B cell (primary cell): ENCODE measurements around the gene FAM111A. TPM values are rescaled to one million over a fixed set of nuclear protein-coding genes. Genes with fewer than 3 reads are reported as not detected.

ENCODE experiments used
- ATAC-seq: fragments of 200-7000 bp; cut with Tn5 transposase; one replicate; pipeline ENCODE4 v1.10.0; 2021; ENCODE audit warnings: low read depth, mild to moderate bottlenecking, moderate number of reproducible peaks, moderate library complexity
- CTCF ChIA-PET: fragments of 350-600 bp; sonication (Branson Sonifier 250); formaldehyde crosslinking; loops from one replicate; lab custom pipeline; 2021; ENCODE audit warnings: antibody characterized with exemption, inconsistent platforms; lab: Charles Lee
- POLR2A ChIA-PET: fragments of 350-600 bp; sonication (Branson Sonifier 250); formaldehyde crosslinking; loops from one replicate; lab custom pipeline; 2021; ENCODE audit warnings: antibody characterized with exemption; lab: Charles Lee
- DNase-seq: peaks from one replicate; pipeline ENCODE4 v3.0.0; 2013
- H2AFZ ChIP-seq: 2 replicates; pipeline ENCODE4 v1.6.1; 2012; ENCODE audit warnings: mild to moderate bottlenecking, low read depth, low read length; ENCODE audit not compliant: insufficient read depth, poor library complexity, severe bottlenecking
- H3K27ac ChIP-seq, 2 donors: 1 replicate in 1 of 2; 2 replicates in 1 of 2; pipeline ENCODE4 v1.5.1; 2012 to 2013; ENCODE audit warnings: low read length in 2 of 2, mild to moderate bottlenecking in 2 of 2, moderate library complexity in 1 of 2
- H3K27me3 ChIP-seq, 4 experiments: fragments of 200-600 bp in 1 of 4; sonication (generic) in 1 of 4; replicated peaks in 1 of 4; 1 replicate in 2 of 4; 2 replicates in 2 of 4; pipeline versions ENCODE4 v1.6.1 to v1.7.0; 2013 to 2016; ENCODE audit warnings: low read length in 3 of 4, mild to moderate bottlenecking in 2 of 4, mixed read lengths in 1 of 4, moderate library complexity in 1 of 4; ENCODE audit not compliant: insufficient read depth in 4 of 4, control insufficient read depth in 3 of 4; ENCODE audit errors: control extremely low read depth in 1 of 4
- H3K36me3 ChIP-seq, 2 experiments: replicated peaks in 1 of 2; 1 replicate in 1 of 2; 2 replicates in 1 of 2; pipeline versions ENCODE4 v1.6.1 to v1.7.1; 2013; ENCODE audit warnings: low read length in 1 of 2; ENCODE audit not compliant: insufficient read depth in 2 of 2, control insufficient read depth in 1 of 2; ENCODE audit errors: control extremely low read depth in 1 of 2, extremely low read depth in 1 of 2
- H3K4me1 ChIP-seq, 2 donors: fragments of 200-600 bp in 1 of 2; sonication (generic) in 1 of 2; 1 replicate in 1 of 2; 2 replicates in 1 of 2; pipeline versions ENCODE4 v1.5.1 to v1.6.1; 2013 to 2017; ENCODE audit warnings: low read length in 2 of 2; ENCODE audit not compliant: control insufficient read depth in 2 of 2, insufficient read depth in 2 of 2
- H3K4me2 ChIP-seq: replicated peaks from 2 replicates; pipeline ENCODE3; 2012; ENCODE audit warnings: mild to moderate bottlenecking, low read depth, low read length; ENCODE audit not compliant: poor library complexity, severe bottlenecking
- H3K4me3 ChIP-seq, 5 experiments: fragments of 200-600 bp in 1 of 5; sonication (generic) in 1 of 5; 1 replicate in 3 of 5; 2 replicates in 2 of 5; pipeline versions ENCODE4 v1.5.1 to v1.7.0; 2011 to 2016; ENCODE audit warnings: low read length in 4 of 5, mild to moderate bottlenecking in 4 of 5, low read depth in 2 of 5, control low read depth in 1 of 5, moderate library complexity in 1 of 5; ENCODE audit not compliant: insufficient read depth in 1 of 5; ENCODE audit errors: control extremely low read depth in 1 of 5, extremely low read depth in 1 of 5
- H3K79me2 ChIP-seq: fragments of 200-600 bp; sonication (generic); one replicate; pipeline ENCODE4 v1.6.0; 2016; ENCODE audit warnings: low read length; ENCODE audit not compliant: control insufficient read depth, insufficient read depth
- H3K9ac ChIP-seq: fragments of 200-600 bp; sonication (generic); 2 replicates; pipeline ENCODE4 v1.6.1; 2017; ENCODE audit warnings: mild to moderate bottlenecking, low read length, moderate library complexity
- H3K9me3 ChIP-seq, 3 donors: one replicate each; pipeline versions ENCODE4 v1.6.1 to v1.7.1; 2013; ENCODE audit warnings: low read length in 2 of 3; ENCODE audit not compliant: control insufficient read depth in 2 of 3, insufficient read depth in 1 of 3; ENCODE audit errors: control extremely low read depth in 1 of 3
- H4K20me1 ChIP-seq: 2 replicates; pipeline ENCODE4 v1.6.0; 2012; ENCODE audit warnings: mild to moderate bottlenecking, low read length; ENCODE audit not compliant: insufficient read depth, control insufficient read depth, poor library complexity, severe bottlenecking
- H3K27ac Mint-ChIP-seq: one replicate; pipeline ENCODE4 v1.8.0; 2021; ENCODE audit warnings: mixed read lengths
- H3K27me3 Mint-ChIP-seq: one replicate; pipeline ENCODE4 v1.8.0; 2021; ENCODE audit warnings: mixed read lengths
- H3K4me1 Mint-ChIP-seq: one replicate; pipeline ENCODE4 v1.8.0; 2021; ENCODE audit warnings: mixed read lengths
- H3K4me3 Mint-ChIP-seq: one replicate; pipeline ENCODE4 v1.8.0; 2021; ENCODE audit warnings: mixed read lengths
- H3K9me3 Mint-ChIP-seq: one replicate; pipeline ENCODE4 v1.8.0; 2022; ENCODE audit warnings: mixed read lengths; ENCODE audit not compliant: insufficient read depth
- CTCF ChIP-seq: fragments of 200-600 bp; IDR thresholded peaks from one replicate; pipeline ENCODE4 v1.8.0; 2022; ENCODE audit warnings: antibody characterized with exemption, mild to moderate bottlenecking
- EZH2 ChIP-seq: IDR thresholded peaks from 2 replicates; pipeline ENCODE4 v1.6.1; 2012; ENCODE audit warnings: borderline replicate concordance, low read depth, mild to moderate bottlenecking, moderate library complexity, low read length; ENCODE audit not compliant: insufficient read depth, poor library complexity, severe bottlenecking
- WGBS: methylation state at CpG from one replicate; pipeline ENCODE4 v1.1.5; 2013; ENCODE audit warnings: missing lambda C conversion rate; ENCODE audit not compliant: insufficient coverage; 5-methylcytosine and 5-hydroxymethylcytosine counted together
- intact Hi-C: fragments of 100-400 bp; cut with micrococcal nuclease; formaldehyde crosslinking; loops from one replicate; pipeline ENCODE4 v1.10.0; 2022
- polyA plus RNA-seq: library from polyadenylated mRNA; depleted of rRNA; stranded (reverse); fragments of >200 nt; gene quantifications from 2 replicates; pipeline ENCODE4 v1.2.3, GENCODE V29; 2012
- total RNA-seq, 2 donors: library from RNA; stranded (reverse); fragments of 120-200 nt in 1 of 2; gene quantifications; 1 replicate in 1 of 2; 2 replicates in 1 of 2; pipeline versions ENCODE4 v1.2.3 to v1.2.4, GENCODE V29; 2013 to 2022

Gene FAM111A
- total and polyA plus RNA-seq, 2 donors (not counting 1 experiment from before 2014, with no cell fraction given) = 57.0 to 120 TPM

- Histone ChIP-seq H4K20me1 (peaks cover 52% of the 10 kb centered on the region), H3K36me3 (peaks cover 2 to 91% of the 10 kb centered on the region in 2 experiments), H2AFZ (no peak overlapping the region), H3K27ac (no peak overlapping the region), H3K9ac (no peak overlapping the region), H3K79me2 (peaks cover 50% of the 10 kb centered on the region), H3K9me3 (no peaks in the 10 kb centered on the region), H3K27me3 (no peaks in the 10 kb centered on the region), H3K4me1 (peaks cover 0 to 2% of the 10 kb centered on the region in 2 donors), H3K4me2 (no peak overlapping the region), H3K4me3 (no peak overlapping the region)
- Mint-ChIP-seq H3K27me3 (no peaks in the 10 kb centered on the region), H3K4me3 (no peak overlapping the region), H3K4me1 (peaks cover 17% of the 10 kb centered on the region), H3K9me3 (no peaks in the 10 kb centered on the region), H3K27ac (no peak overlapping the region)
- TF ChIP-seq CTCF (no peak), EZH2 (no peak)
- ChIA-PET CTCF (interaction anchor here (0.6 to 18.8 kb wide), 10 partner anchors 11 to 263 kb away, joined by 3 to 215 read pairs (median 8); partner anchors contain the start of gene DTX4), POLR2A (interaction anchor here (1.8 kb wide), 1 partner anchor 15 kb away, joined by 12 read pairs; the partner anchor contains the start of gene DTX4)
- DNase-seq (no peak), ATAC-seq (no peak)
- intact Hi-C loops = no loop called here
- WGBS = 92% methylated on average over 6 of the region's 6 CpGs
These were observed 44.9 kb downstream of the FAM111A start for GRCh38 chr11:59187587-59187986.

- H3K79me2 ChIP-seq = peaks cover 39% of the 10 kb centered on the region
- H3K4me1 Mint-ChIP-seq = peaks cover 13% of the 10 kb centered on the region
- DNase-seq = no peak
- no peaks in the 10 kb centered on the region for H3K9me3 ChIP-seq
- H3K4me1 ChIP-seq = peaks cover 0 to 2% of the 10 kb centered on the region in 2 donors
- TF ChIP-seq EZH2 (no peak), CTCF (no peak)
- ChIA-PET CTCF (interaction anchor here (1.3 to 18.8 kb wide), 4 partner anchors 8 to 16 kb away, joined by 4 to 215 read pairs (median 28); partner anchors contain the start of gene DTX4), POLR2A (no interaction called here)
- H3K4me3 ChIP-seq = no peak overlapping the region
- peaks cover 2 to 83% of the 10 kb centered on the region in 2 experiments for H3K36me3 ChIP-seq
- no peak overlapping the region for H3K27ac Mint-ChIP-seq
- H3K9me3 Mint-ChIP-seq = no peaks in the 10 kb centered on the region
- no peak for ATAC-seq
- no peak overlapping the region for H3K4me3 Mint-ChIP-seq
- intact Hi-C loops = no loop called here
- peaks cover 40% of the 10 kb centered on the region for H4K20me1 ChIP-seq
- 90% methylated on average over 4 of the region's 4 CpGs for WGBS
- no peak overlapping the region for H3K27ac ChIP-seq
- no peaks in the 10 kb centered on the region for H3K27me3 ChIP-seq
- H3K9ac ChIP-seq = no peak overlapping the region
- H3K27me3 Mint-ChIP-seq = no peaks in the 10 kb centered on the region
- H3K4me2 ChIP-seq = no peak overlapping the region
- no peak overlapping the region for H2AFZ ChIP-seq
These were observed 46.3 kb downstream of the FAM111A start for GRCh38 chr11:59188954-59189353.
